Fibroblast of gingiva (primary cell): ENCODE measurements around the gene CENPS.
"Not testable (repeated sequence)": the region's sequence is repeated elsewhere in the genome, so short reads cannot be mapped to it uniquely, and the experiment has no call there.

ENCODE experiments used
- DNase-seq: peaks from one replicate; pipeline ENCODE4 v3.0.0-alpha.2; 2011; ENCODE audit warnings: low read depth

Gene CENPS

GRCh38 chr1:10451287-10451686 is 21.1 kb downstream of the CENPS start:
- DNase-seq, result peak; percentile 58

GRCh38 chr1:10456048-10456447 is 25.8 kb downstream of the CENPS start:
- no peak for DNase-seq

GRCh38 chr1:10456661-10457060 is 26.4 kb downstream of the CENPS start:
- DNase-seq, result no peak

DNA sequence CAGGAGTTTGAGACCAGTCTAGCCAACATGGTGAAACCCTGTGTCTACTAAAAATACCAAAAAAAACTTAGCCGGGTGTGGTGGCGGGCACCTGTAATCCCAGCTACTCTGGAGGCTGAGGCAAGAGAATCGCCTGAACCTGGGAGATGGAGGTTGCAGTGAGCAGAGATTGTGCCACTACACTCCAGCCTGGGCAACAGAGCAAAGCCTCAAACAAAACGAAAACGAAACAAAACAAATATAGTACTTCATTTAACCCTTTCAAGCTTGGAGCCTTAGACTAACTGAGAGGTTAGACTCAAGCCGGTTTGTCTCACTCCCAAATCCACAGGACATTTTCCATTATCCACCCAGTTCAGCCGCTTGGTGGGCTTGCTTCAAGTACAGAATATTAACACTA is 27.2 kb downstream of the CENPS start:
- not testable (repeated sequence) for DNase-seq

DNA sequence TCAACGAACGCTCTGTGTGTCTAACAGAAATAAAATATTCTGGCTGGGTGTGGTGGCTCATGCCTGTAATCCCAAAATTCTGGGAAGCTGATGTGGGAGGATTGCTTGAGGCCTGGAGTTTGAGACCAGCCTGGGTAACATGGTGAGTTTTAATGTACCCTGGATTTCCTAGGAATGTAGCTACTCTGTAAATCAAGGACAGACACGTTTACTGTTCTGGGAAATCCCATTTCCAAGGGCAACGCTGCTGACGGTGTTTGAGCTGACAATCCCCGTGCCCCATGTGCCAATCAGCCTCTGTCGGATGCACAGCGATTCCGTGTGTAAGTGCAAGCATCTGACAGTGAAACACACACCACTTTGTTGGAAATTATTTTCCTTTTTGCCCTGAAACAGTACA is 27.6 kb downstream of the CENPS start:
- no peak for DNase-seq

GRCh38 chr1:10459184-10459583 is 29.0 kb downstream of the CENPS start:
- DNase-seq, result peak; percentile 64

GRCh38 chr1:10467078-10467477 is 36.8 kb downstream of the CENPS start:
- no peak for DNase-seq

- no peak for DNase-seq
Measured at GRCh38 chr1:10470043-10470442, 39.8 kb downstream of the CENPS start.

- peak; percentile 32 for DNase-seq
Measured at GRCh38 chr1:10471411-10472219, 41.4 kb downstream of the CENPS start.

DNA sequence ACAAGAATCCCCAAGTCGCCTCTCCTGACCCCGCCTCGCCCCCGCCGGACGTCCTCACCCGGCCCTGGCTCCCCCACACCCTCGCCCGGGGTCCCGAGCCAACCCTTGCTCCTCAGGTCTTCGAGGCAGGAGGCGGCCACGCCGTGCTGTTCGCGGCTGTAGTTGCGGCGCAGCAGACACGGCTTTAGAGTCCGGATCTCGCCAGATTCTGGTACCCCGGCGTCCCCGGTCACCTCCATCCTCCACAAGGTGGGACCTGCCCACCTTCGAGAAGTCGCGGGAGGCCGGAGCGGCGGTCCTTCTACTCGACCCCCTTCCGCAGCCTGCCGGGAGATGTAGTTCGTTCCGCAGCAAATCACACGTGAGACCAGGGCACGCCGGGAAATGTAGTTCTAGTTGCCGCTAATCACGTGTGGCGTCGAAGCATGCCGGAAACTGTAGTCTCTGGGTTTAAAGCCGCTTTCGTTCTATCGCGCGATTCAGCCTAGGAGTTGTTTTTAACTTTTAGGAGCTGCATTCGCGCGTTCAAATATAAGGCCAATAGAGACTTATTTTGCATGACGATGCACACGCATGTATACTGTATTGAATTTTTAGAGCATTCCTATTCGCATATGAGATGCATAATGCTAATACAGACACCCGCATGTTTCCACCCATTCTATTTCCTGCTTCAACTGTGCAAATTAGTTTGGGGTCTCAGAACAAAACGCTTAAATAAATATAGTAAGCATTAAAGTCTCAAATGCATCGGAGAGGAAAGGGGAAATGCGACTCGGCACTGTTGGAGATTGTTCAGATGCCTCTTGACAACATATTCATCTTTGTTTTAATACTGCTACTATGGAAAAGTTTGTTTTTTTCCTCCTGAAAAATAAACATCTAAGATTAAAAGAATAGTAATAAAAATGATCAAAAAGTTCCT is 42.2 kb downstream of the CENPS start, which contains the start of gene DFFA:
Gene DFFA, minus strand, starts transcription at position 310 of the 925 bp plus-strand sequence. Its CDS starts 71 bp downstream, at position 239.
- peak; percentile 92 for DNase-seq

DNA sequence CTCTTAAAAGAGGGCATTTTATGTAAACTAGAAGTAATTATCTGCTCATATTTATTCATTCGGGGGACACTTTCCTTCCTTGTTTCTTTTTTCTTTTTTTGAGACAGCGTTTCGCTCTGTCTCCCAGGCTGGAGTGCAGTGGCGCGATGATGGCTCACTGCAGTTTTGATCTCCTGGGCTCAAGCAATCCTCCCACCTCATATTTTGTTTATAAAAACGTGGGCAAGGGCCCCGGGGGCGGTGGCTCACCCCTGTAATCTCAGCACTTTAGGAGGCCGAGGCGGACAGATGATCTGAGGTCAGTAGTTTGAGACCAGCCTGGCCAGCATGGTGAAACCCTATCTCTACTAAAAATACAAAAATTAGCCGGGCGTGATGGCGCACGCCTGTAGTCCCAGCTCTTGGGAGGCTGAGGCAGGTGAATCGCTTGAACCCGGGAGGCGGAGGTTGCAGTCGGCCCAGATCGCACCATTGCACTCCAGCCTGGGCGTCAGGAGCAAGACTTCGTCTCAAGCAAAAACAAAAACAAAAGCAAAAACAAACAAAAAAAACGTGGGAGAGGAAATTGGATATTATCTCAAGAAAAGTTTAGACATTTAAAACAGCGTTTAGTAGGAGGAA is 43.0 kb downstream of the CENPS start:
- DNase-seq, result no peak

GRCh38 chr1:10474309-10474612 is 44.0 kb downstream of the CENPS start:
- DNase-seq, result not testable (repeated sequence)

- DNase-seq, result peak; percentile 77
Measured at GRCh38 chr1:10474613-10475507, 44.6 kb downstream of the CENPS start, which contains the start of gene PEX14. TSS of gene PEX14 (plus strand) at chr1:10474950. CDS start at chr1:10474967, 17 bp downstream.

- DNase-seq, result no peak
Measured at GRCh38 chr1:10475510-10475909, 45.3 kb downstream of the CENPS start.

DNA sequence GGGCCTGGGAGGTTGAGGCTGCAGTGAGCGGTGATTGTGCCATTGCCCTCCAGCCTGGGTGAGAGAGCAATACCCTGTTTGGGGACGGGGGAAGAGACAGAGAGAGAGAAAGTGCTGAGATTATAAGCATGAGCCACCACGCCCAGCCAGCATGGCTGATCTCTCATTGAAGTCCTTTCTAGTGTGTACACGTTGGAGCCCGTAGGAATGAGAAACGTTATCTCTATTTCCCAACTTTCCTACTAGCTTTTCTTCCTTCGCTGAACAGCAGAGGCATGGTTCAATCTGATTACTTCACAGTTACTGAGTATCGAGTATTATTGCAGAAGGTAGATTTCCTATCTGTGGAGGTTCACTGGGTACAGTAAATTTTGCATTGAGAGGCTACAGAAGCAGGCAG is 49.1 kb downstream of the CENPS start:
- no peak for DNase-seq

- no peak for DNase-seq
Measured at GRCh38 chr1:10480614-10481013, 50.4 kb downstream of the CENPS start.

GRCh38 chr1:10484521-10484920 is 54.3 kb downstream of the CENPS start:
- DNase-seq, result no peak

DNA sequence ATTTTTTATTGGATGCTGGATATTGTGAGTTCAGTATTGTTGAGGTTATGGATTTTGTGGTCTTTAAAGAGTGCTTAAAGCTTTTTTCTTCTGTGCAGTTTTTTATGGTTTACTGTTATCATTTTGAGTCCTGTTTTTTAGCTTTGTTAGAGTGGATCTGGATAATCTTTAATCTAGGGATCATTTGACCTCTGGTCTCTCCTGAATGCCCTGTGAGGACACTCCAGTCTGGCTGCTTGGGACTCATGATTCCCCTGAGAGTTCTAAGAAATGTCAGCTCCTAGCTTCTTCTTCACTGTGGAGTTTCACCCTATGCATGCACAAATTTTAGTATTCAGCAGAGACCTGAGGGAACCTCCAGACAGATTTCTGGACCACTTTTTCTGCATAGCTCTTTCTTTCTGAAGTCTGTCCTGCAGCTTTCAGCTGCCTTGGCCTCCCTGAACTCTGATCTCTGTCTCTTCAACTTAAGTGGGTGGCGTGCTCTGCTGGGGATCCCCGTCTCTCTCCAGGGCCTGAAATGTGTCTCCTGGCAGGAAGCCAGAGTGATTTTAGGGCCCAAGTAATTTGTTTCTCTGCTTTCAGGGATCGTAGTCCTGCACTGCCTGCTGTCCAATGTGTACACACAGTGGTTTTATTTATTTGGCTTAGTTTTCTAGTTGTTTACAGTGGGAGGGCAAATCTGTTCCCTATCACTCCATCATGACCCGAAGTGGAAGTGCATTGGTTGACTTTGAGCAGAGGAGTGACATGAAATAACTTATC is 59.2 kb downstream of the CENPS start:
- DNase-seq, result no peak

DNA sequence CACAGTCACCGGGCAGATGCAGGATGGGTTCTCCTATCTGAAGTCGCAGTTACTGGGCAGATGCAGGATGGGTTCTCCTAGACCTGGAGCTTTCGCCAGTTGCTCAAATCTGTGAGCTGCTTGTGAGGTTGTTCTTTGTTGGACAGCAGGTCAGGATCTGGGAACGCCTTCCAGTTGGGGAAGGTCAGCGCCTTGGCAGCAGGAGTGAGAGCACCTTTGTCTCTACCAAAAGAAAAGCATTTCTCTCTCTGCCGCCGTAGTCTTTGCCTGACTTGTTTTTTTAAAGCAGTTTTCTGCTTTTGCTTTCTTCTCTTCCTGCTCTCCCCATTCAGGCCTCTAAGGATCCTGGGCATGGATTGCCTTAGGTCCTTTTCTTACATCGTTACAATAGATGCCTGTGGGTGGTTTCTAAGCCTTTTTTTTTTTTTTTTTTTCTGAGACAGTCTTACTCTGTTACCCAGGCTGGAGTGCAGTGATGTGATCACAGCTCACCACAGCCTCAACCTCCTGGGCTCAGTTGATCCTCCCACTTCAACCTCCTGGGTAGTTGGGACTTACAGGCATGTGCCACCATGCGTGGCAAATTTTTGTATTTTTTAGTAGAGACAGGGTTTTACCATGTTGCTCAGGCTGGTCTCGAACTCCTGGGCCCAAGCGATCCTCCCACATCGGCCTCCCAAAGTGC is 60.2 kb downstream of the CENPS start:
- DNase-seq, result no peak
